ENCODE results near the gene EDEM2.
A peak's percentile ranks its signal among the peaks of the same experiment; 100 is the strongest.

Gene EDEM2

DNA sequence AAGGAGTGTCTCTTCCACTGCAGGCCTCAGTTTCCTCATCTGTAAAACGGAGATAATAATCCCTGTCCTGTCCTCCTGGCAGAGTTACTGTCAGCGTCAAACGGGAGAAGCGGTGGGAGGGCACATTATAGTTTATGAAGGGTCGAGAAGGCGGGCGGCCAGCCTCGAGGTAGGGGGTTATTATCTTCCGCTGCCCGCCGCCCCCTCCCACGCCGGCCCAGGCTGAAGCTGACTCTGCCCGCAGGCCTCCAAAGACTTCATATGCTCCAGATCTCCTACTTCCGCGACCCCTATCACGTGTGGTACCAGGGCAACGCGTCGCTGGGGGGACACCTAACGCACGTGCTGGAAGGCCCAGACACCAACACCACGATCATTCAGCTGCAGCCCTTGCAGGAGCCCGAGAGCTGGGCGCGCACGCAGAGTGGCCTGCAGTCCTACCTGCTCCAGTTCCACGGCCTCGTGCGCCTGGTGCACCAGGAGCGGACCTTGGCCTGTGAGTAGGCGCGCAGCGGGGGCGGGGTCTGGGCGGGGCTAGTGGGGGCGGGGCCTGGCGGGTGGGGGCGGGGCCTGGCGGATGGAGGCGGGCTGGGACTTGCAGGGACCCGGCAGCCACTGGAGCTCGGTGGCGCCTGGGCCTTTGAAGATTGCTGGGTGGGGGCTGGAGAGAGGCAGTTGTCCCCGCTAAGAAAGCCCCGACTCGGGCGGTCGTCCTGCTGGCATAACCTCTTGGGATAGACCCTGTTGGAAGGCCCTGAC is 27.5 kb upstream of the EDEM2 start:
- Histone ChIP-seq H3K9ac (no peak overlapping the region), H3K4me2 (no peak overlapping the region)

GRCh38 chr20:35173576-35174192 is 26.5 kb upstream of the EDEM2 start:
- no peaks in the 10 kb centered on the region for H3K27me3 ChIP-seq (ENCODE audit: insufficient read depth, low read depth)
- no peak overlapping the region for H3K4me2 ChIP-seq
- no peaks in the 10 kb centered on the region for H4K20me1 ChIP-seq (ENCODE audit: insufficient read depth)
- H2AFZ ChIP-seq (ENCODE audit: low read depth) = no peak overlapping the region
- H3K79me2 ChIP-seq (ENCODE audit: insufficient read depth, low read depth) = no peaks in the 10 kb centered on the region
- TF ChIP-seq, protein P1, sequence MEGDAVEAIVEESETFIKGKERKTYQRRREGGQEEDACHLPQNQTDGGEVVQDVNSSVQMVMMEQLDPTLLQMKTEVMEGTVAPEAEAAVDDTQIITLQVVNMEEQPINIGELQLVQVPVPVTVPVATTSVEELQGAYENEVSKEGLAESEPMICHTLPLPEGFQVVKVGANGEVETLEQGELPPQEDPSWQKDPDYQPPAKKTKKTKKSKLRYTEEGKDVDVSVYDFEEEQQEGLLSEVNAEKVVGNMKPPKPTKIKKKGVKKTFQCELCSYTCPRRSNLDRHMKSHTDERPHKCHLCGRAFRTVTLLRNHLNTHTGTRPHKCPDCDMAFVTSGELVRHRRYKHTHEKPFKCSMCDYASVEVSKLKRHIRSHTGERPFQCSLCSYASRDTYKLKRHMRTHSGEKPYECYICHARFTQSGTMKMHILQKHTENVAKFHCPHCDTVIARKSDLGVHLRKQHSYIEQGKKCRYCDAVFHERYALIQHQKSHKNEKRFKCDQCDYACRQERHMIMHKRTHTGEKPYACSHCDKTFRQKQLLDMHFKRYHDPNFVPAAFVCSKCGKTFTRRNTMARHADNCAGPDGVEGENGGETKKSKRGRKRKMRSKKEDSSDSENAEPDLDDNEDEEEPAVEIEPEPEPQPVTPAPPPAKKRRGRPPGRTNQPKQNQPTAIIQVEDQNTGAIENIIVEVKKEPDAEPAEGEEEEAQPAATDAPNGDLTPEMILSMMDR (conservative IDR thresholded peaks at IDR 0.05; ENCODE audit: low read depth, low read length) = no peak
- H3K9ac ChIP-seq = no peak overlapping the region
- H3K4me3 ChIP-seq (IDR thresholded peaks at IDR 0.05; ENCODE audit: insufficient read depth, low read depth, low read length) = no peak overlapping the region
- no peaks in the 10 kb centered on the region for H3K36me3 ChIP-seq (ENCODE audit: insufficient read depth)
- H3K27ac ChIP-seq = no peak overlapping the region
- H3K4me1 ChIP-seq (ENCODE audit: low read depth, poor library complexity, severe bottlenecking) = no peaks in the 10 kb centered on the region

More for the DNA sequence above, 27.5 kb upstream of the EDEM2 start:
- H3K36me3 ChIP-seq (ENCODE audit: insufficient read depth) = no peaks in the 10 kb centered on the region
- H3K4me1 ChIP-seq (ENCODE audit: low read depth, poor library complexity, severe bottlenecking) = no peaks in the 10 kb centered on the region
- no peak overlapping the region for H2AFZ ChIP-seq (ENCODE audit: low read depth)
- no peak overlapping the region for H3K27ac ChIP-seq
- no peaks in the 10 kb centered on the region for H4K20me1 ChIP-seq (ENCODE audit: insufficient read depth)
- no peak overlapping the region for H3K4me3 ChIP-seq (IDR thresholded peaks at IDR 0.05; ENCODE audit: insufficient read depth, low read depth, low read length)
- TF ChIP-seq, protein P1 (conservative IDR thresholded peaks at IDR 0.05; ENCODE audit: low read depth, low read length) = no peak
- no peaks in the 10 kb centered on the region for H3K79me2 ChIP-seq (ENCODE audit: insufficient read depth, low read depth)
- no peaks in the 10 kb centered on the region for H3K27me3 ChIP-seq (ENCODE audit: insufficient read depth, low read depth)

DNA sequence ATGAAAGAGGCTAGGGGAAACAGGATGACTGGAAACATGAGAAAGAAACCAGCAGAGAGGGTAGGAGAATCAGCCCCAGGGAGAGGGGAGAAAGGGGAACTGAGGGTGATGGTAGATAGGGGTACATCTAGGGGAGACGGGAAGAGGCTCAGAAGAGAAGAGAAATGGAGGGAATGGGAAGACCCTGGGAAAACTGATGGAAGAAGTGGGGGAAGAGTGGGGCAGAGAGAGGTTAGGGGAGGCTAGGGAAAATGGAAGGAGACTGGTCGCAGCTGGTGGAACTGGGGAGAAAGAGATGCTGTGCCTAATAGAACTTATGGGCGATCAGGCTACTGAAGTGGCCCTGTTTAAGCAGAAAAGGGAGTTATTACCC is 25.3 kb upstream of the EDEM2 start:
- no peak overlapping the region for H3K9ac ChIP-seq
- TF ChIP-seq, protein P1 (conservative IDR thresholded peaks at IDR 0.05; ENCODE audit: low read depth, low read length) = no peak
- no peaks in the 10 kb centered on the region for H4K20me1 ChIP-seq (ENCODE audit: insufficient read depth)
- no peaks in the 10 kb centered on the region for H3K79me2 ChIP-seq (ENCODE audit: insufficient read depth, low read depth)
- H2AFZ ChIP-seq (ENCODE audit: low read depth) = no peak overlapping the region
- no peak overlapping the region for H3K27ac ChIP-seq
- H3K36me3 ChIP-seq (ENCODE audit: insufficient read depth) = no peaks in the 10 kb centered on the region
- no peak overlapping the region for H3K4me3 ChIP-seq (IDR thresholded peaks at IDR 0.05; ENCODE audit: insufficient read depth, low read depth, low read length)
- H3K4me1 ChIP-seq (ENCODE audit: low read depth, poor library complexity, severe bottlenecking) = no peaks in the 10 kb centered on the region
- no peaks in the 10 kb centered on the region for H3K27me3 ChIP-seq (ENCODE audit: insufficient read depth, low read depth)
- no peak overlapping the region for H3K4me2 ChIP-seq

DNA sequence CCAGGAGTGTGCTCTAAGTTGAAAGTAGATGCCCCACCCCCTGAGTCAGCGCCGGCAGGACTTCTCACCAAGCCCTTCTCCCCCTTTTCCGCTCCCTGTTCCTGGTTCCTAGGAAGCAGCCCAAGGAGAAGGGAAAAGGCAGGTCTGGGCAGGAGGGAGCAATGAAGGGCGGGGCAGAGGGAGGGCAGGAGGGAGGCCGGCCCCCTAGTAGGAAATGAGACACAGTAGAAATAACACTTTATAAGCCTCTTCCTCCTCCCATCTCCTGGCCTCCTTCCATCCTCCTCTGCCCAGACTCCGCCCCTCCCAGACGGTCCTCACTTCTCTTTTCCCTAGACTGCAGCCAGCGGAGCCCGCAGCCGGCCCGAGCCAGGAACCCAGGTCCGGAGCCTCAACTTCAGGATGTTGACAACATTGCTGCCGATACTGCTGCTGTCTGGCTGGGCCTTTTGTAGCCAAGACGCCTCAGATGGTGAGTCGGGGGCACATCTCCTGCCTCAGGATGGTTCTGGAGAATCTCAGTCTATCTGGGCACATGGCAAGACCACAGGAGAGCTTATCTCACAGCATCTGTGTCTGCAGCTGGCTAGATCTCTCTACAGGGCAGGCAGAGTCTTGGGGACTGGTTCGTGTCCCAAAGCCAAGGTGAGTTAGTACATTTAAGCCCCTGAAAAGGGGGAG is 24.8 kb upstream of the EDEM2 start, which contains the start of gene PROCR:
Gene PROCR, plus strand, starts transcription at position 320 of the 681 bp plus-strand sequence. Its CDS starts 83 bp downstream, at position 403.
- Histone ChIP-seq H3K36me3 (ENCODE audit: insufficient read depth) (no peaks in the 10 kb centered on the region), H2AFZ (ENCODE audit: low read depth) (0 out of 2 replicates have a peak within 1 kb of the TSS, but pooled peaks have one; percentile 24), H4K20me1 (ENCODE audit: insufficient read depth) (no peaks in the 10 kb centered on the region), H3K4me3 (IDR thresholded peaks at IDR 0.05; ENCODE audit: insufficient read depth, low read depth, low read length) (no peak within 1 kb of the TSS), H3K79me2 (ENCODE audit: insufficient read depth, low read depth) (no peaks in the 10 kb centered on the region), H3K27me3 (ENCODE audit: insufficient read depth, low read depth) (no peaks in the 10 kb centered on the region), H3K4me2 (no peak within 1 kb of the TSS), H3K9ac (no peak within 1 kb of the TSS), H3K27ac (no peak within 1 kb of the TSS), H3K4me1 (ENCODE audit: low read depth, poor library complexity, severe bottlenecking) (no peaks in the 10 kb centered on the region)
- TF ChIP-seq, protein P1 (conservative IDR thresholded peaks at IDR 0.05; ENCODE audit: low read depth, low read length) = no peak
